ENCODE measurements around the gene TICAM2. TPM values are rescaled to one million over a fixed set of nuclear protein-coding genes. Genes with fewer than 3 reads are reported as not detected.
A peak's percentile ranks its signal among the peaks of the same experiment; 100 is the strongest.
"Not testable (repeated sequence)": the region's sequence is repeated elsewhere in the genome, so short reads cannot be mapped to it uniquely, and the experiment has no call there.

The TICAM2 gene, protein sequence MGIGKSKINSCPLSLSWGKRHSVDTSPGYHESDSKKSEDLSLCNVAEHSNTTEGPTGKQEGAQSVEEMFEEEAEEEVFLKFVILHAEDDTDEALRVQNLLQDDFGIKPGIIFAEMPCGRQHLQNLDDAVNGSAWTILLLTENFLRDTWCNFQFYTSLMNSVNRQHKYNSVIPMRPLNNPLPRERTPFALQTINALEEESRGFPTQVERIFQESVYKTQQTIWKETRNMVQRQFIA
- 0.86 and 1.0 TPM in 2 replicates for total RNA-seq

DNA sequence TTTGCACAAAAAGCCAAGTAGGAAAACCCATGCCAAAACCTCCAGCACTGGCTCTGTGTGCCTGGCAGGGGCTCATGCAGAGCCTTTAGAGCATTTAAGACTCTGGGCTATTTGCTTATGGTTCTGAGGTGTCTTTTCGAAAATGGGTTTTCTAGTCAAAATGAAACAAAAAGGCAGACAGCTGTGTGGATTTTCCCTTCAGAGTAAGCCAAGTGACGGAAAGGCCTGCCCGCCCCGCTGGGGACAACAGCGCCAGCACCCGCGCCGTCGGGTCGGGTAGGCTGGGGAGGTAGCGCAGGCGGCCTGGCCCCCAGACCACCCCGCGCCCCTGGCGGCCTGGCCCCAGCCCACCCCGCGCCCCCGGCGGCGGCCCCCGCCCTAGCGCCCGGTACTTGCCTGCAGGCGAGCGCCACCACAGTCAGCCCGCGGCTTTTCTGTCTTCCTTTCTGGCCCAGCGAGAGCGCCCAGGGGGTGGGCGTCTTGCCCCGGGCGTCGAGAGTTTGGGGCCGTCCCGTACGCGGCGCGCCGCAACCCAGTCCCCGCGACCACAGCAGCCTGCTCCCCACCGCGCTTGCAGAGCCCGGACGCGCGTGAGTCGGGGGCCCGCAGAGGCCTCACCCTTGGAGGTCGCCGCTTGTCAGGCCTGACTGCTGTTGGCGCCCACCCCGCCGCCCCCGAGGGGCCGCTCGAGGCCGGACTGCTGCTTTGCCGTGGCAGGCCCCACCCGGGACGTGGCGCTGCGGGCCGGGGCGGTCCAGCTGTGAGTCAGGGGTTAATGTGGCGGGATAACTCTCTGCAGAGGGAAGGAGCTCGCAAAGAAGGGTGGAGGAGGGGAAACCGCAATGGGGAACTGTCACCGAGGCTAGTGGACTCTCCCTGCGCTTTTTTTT is at the start of gene TICAM2:
TSS of gene TICAM2 (minus strand) at position 779 of the 890 bp plus-strand sequence. CDS start 21,223 bp downstream, outside the sequence.
- H3K4me3 Mint-ChIP-seq = peak within 1 kb of the TSS; percentile 47
- H3K36me3 Mint-ChIP-seq (ENCODE audit: low read depth) = peaks cover 20% of the 10 kb centered on the region
- intact Hi-C loops (cut with micrococcal nuclease) = loop anchor here (1.0 to 10.0 kb wide), 4 partner anchors 24 to 239 kb away; partner anchors contain the start of genes AP3S1, ATG12 and TMED7
- H3K27ac Mint-ChIP-seq = peak within 1 kb of the TSS; percentile 62
- H3K27me3 Mint-ChIP-seq = no peaks in the 10 kb centered on the region
- peaks cover 25% of the 10 kb centered on the region for H3K4me1 Mint-ChIP-seq
- no peaks in the 10 kb centered on the region for H3K9me3 Mint-ChIP-seq
- peak; percentile 90 for DNase-seq

DNA sequence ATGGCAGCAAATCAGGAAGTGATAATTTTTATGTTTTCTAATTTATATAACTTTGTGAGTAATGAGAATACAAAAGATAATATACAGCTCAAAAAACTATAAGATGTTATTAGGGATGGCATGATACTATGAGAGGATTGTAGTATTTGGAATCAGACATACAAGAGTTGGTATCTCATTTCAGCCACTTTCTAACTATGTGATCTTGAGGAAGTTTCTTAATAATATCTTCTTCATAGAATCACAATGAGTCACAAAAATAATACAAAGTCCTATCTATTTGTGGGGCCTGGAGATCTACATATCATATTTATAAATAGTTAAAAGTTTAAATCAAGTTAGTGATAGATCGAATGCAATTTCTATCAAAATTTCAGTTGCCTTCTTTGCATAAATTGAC is 47.3 kb upstream of the TICAM2 start:
- no peaks in the 10 kb centered on the region for H3K4me1 Mint-ChIP-seq
- intact Hi-C loops (cut with micrococcal nuclease) = no loop called here
- H3K36me3 Mint-ChIP-seq (ENCODE audit: low read depth) = no peaks in the 10 kb centered on the region
- H3K27ac Mint-ChIP-seq = no peak overlapping the region
- peaks cover 37% of the 10 kb centered on the region for H3K27me3 Mint-ChIP-seq
- no peak overlapping the region for H3K4me3 Mint-ChIP-seq
- DNase-seq = no peak
- no peaks in the 10 kb centered on the region for H3K9me3 Mint-ChIP-seq

DNA sequence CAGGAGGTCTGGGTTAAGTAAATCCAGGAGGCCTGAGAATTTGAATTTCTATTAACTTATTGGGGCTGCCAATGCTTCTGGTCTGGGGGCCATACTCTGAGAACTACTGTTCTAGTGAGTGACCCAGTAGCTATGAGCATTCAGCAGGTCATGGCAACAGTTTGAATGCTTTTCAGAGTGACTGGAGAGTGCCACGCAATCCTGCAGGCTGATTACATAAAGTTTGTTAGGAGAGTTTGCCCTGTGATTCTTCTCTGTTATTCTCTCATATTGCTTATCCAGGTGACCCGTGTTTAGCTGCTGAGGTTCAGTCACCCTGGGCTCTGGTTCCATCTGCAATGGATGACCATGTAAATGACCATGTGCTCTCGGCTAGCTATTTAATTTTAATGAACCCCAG is 45.8 kb upstream of the TICAM2 start:
- intact Hi-C loops (cut with micrococcal nuclease) = no loop called here
- DNase-seq = peak; percentile 20
- H3K4me1 Mint-ChIP-seq = no peaks in the 10 kb centered on the region
- H3K27me3 Mint-ChIP-seq = peaks cover 49% of the 10 kb centered on the region
- H3K4me3 Mint-ChIP-seq = no peak overlapping the region
- H3K9me3 Mint-ChIP-seq = no peaks in the 10 kb centered on the region
- H3K36me3 Mint-ChIP-seq (ENCODE audit: low read depth) = no peaks in the 10 kb centered on the region
- H3K27ac Mint-ChIP-seq = no peak overlapping the region

DNA sequence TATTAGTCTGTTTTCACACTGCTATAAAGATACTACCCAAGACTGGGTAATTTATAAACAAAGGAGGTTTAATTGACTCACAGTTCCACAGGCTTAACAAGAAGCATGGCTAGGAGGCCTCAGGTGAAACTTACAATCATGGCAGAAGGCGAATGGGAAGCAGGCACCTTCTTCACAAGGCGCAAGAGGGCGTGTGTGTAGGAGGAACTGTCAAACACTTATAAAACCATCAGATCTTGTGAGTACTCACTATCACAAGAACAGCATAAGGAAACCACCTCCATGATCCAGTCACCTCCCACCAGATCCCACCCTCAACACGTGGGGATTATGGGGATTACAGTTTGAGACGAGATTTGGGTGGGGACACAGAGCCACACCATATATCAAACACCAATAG is 43.1 kb upstream of the TICAM2 start:
- H3K27ac Mint-ChIP-seq; H3K9me3 Mint-ChIP-seq; intact Hi-C loops (cut with micrococcal nuclease); H3K4me3 Mint-ChIP-seq; H3K4me1 Mint-ChIP-seq; H3K36me3 Mint-ChIP-seq (ENCODE audit: low read depth): not testable (repeated sequence)
- peaks cover 64% of the 10 kb centered on the region for H3K27me3 Mint-ChIP-seq
- DNase-seq = peak; percentile 24

DNA sequence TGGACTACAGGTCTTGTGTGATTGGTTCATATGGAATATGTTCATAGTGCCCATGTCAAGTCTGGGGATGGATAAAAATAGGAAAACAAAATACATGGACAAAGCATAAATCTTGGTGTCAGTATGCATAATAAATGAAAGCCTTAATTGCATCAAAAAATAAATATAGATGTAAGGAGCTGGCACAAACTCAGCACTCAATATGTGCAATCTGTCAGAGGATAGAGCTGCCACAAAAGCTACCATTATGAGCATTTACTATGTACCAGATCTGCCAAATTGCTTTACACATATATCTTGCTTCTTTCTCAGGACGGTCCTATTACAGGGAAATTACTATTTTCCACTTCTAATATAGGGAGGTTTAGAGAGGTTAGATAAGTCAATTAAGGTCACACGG is 41.8 kb upstream of the TICAM2 start:
- Mint-ChIP-seq H3K27ac (no peak overlapping the region), H3K27me3 (peaks cover 71% of the 10 kb centered on the region), H3K4me1 (no peaks in the 10 kb centered on the region), H3K36me3 (ENCODE audit: low read depth) (no peaks in the 10 kb centered on the region), H3K9me3 (no peaks in the 10 kb centered on the region), H3K4me3 (no peak overlapping the region)
- intact Hi-C loops (cut with micrococcal nuclease) = no loop called here
- no peak for DNase-seq

DNA sequence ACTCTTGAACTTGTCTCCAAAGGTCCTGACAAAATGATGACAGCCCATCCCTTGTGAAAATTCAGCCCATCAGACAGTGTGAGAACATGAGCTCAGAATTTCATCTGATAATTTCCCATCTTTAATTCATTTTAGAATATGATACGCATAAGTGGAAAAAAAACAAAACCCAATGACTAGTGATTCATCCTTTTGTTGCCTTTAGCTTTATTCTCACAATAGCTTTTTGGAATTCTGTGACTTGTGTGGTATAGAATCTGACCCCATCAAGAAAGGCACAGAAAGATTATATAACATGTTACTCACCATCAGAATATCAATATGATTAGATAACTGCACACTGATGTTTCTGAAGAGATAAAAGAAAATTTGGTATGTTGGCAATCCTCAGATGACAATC is 39.7 kb upstream of the TICAM2 start:
- Mint-ChIP-seq H3K27me3 (peaks cover 76% of the 10 kb centered on the region), H3K4me1 (peaks cover 12% of the 10 kb centered on the region)

DNA sequence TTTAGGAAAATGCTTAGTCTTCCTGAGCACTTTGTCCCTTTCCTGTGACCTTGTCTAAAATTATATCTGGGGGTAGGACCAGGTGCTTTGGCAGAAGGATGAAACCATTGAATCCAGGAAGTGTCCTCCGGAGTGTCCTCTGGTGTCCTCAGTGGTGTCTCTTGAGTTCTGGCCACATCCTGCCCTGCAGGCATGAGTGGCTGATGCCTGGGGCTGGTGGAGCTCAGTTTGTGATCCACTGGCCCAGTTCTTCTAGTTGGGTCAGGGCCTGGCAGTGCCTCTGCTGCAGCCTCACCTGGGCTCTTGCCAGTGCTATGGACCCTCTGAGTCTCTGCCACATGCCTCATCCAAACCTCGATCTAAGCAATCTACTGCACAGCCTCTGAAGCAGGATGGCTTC is 38.0 kb upstream of the TICAM2 start:
- intact Hi-C loops (cut with micrococcal nuclease) = no loop called here
- no peak overlapping the region for H3K4me3 Mint-ChIP-seq
- no peaks in the 10 kb centered on the region for H3K9me3 Mint-ChIP-seq
- DNase-seq = no peak
- no peaks in the 10 kb centered on the region for H3K36me3 Mint-ChIP-seq (ENCODE audit: low read depth)
- peaks cover 21% of the 10 kb centered on the region for H3K4me1 Mint-ChIP-seq
- peaks cover 77% of the 10 kb centered on the region for H3K27me3 Mint-ChIP-seq
- no peak overlapping the region for H3K27ac Mint-ChIP-seq

More for the DNA sequence above, 39.7 kb upstream of the TICAM2 start:
- Mint-ChIP-seq H3K36me3 (ENCODE audit: low read depth) (no peaks in the 10 kb centered on the region), H3K27ac (no peak overlapping the region), H3K9me3 (no peaks in the 10 kb centered on the region), H3K4me3 (no peak overlapping the region)
- no peak for DNase-seq
- intact Hi-C loops (cut with micrococcal nuclease) = no loop called here

DNA sequence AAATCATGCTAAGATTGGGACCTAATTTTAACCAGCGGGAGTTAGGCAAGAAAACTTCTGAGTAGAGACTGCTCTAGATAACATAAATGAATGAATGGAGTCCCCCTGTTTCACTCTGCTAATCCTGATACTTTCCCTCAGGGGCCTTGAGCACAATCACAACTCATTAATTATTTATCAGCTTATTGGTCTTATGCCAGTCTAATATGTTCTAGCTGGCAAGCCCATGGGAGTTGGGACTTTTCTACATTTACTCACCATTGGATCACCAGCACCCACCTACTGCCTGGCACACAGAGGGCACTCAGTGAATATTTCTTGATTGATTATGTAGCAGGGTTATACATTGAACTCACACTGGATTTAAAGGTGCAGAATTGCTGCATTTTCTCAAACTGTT is 37.1 kb upstream of the TICAM2 start:
- H3K36me3 Mint-ChIP-seq (ENCODE audit: low read depth) = no peaks in the 10 kb centered on the region
- H3K27me3 Mint-ChIP-seq = peaks cover 70% of the 10 kb centered on the region
- peaks cover 24% of the 10 kb centered on the region for H3K4me1 Mint-ChIP-seq
- no peaks in the 10 kb centered on the region for H3K9me3 Mint-ChIP-seq
- DNase-seq = no peak
- no peak overlapping the region for H3K4me3 Mint-ChIP-seq
- no peak overlapping the region for H3K27ac Mint-ChIP-seq
- intact Hi-C loops (cut with micrococcal nuclease) = no loop called here

DNA sequence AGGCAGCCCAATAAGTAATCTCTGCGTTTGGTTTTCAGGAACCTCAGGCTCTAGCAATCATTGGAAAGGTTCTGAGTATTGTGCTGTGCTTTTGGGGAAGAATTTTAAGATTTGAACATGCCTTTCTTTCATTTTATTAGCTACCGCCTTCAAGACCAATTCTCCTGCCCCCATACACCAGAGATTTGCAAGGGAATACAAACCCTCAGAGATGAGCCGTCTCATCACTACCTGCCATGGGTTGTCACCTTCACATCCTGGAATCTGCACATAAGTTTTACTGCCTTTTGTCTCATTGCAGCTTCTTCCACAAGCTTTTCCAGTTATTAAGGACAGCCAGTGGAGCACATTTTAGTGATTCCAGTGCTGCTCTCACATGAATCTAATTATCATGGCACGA is 35.2 kb upstream of the TICAM2 start:
- no peaks in the 10 kb centered on the region for H3K36me3 Mint-ChIP-seq (ENCODE audit: low read depth)
- no peak for DNase-seq
- H3K9me3 Mint-ChIP-seq = no peaks in the 10 kb centered on the region
- intact Hi-C loops (cut with micrococcal nuclease) = no loop called here
- peaks cover 67% of the 10 kb centered on the region for H3K27me3 Mint-ChIP-seq
- no peak overlapping the region for H3K4me3 Mint-ChIP-seq
- H3K4me1 Mint-ChIP-seq = peaks cover 29% of the 10 kb centered on the region
- H3K27ac Mint-ChIP-seq = no peak overlapping the region

DNA sequence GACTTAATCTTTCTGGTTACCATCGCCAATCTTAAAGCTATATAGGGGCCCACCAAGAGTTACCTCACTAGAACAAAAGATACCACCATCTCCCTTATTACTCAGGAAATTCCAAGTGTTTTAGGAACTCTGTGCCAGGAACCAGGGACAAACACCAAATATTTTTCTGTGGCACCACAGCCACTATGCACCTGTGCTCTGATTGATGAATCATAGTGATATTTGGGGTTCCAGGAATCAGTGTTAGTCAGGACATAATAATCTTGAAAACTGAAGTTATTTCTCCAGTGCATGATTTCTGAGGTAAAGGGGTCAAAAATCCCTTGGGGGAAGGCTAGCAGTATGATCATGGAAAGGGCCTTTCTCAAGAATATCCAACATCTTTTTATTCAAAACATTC is 33.7 kb upstream of the TICAM2 start:
- peaks cover 29% of the 10 kb centered on the region for H3K4me1 Mint-ChIP-seq
- H3K27ac Mint-ChIP-seq = no peak overlapping the region
- H3K9me3 Mint-ChIP-seq = no peaks in the 10 kb centered on the region
- no peak for DNase-seq
- H3K36me3 Mint-ChIP-seq (ENCODE audit: low read depth) = no peaks in the 10 kb centered on the region
- peaks cover 71% of the 10 kb centered on the region for H3K27me3 Mint-ChIP-seq
- no peak overlapping the region for H3K4me3 Mint-ChIP-seq
- intact Hi-C loops (cut with micrococcal nuclease) = no loop called here

DNA sequence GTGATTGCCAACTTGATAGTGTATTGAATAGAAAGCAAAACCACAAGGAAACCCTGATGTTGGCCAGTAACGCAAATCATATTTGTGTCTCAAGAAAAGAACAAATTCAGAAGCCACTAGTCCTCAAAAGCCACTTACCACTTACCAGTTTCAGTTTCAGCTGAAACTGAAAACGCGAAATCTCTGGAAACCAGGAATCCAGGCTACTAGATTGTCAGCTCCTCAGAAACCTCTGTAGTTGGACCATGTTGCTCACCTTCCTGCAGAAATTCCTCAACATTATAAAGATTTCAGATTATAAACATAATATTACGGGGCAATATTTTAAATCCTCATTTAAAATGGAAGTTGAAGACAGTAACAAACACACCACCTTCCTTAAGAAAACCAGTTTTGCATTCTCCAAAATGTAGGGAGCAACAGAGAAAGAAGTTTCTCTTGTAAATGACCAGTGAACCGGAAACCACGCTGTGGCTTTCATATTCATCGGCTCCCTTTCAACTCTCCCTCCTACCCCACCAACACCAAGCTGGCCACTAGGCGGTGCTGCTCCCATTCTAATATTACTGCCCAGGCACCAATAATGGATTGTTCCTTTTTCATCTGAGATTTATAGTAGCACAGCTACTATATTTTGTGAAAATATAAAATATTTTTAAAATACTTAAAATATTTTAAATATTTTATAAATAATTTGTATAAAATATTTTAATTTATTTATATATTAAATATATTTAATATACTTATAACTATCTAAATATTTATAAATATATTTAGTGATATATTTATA is 32.3 kb upstream of the TICAM2 start:
- intact Hi-C loops (cut with micrococcal nuclease) = loop anchor here (1.0 to 5.0 kb wide), 5 partner anchors 8 to 1313 kb away; partner anchors contain the start of gene TMED7
- Mint-ChIP-seq H3K27ac (no peak overlapping the region), H3K36me3 (ENCODE audit: low read depth) (no peaks in the 10 kb centered on the region), H3K27me3 (peaks cover 64% of the 10 kb centered on the region), H3K4me3 (peak overlapping the region; percentile 52), H3K9me3 (no peaks in the 10 kb centered on the region), H3K4me1 (peaks cover 29% of the 10 kb centered on the region)
- DNase-seq = peak; percentile 94

DNA sequence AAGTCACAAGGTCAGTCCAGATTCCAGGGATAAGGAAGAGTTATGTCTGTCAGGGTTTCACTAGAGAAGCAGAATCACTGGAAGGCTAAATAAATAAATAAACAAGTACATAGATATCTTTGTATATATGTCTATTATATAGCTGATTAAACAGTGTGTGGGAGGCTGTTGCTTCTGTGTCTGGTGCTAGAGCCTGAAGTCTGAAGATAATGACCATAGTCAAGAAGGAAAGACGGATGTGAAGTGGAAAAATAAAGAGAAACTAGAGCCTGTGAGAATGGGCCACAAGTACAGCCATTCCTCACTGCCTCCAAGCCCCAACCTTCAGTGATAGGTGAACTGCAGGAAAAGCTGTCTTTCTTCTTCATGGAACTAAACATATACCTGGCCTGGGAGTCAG is 27.6 kb upstream of the TICAM2 start:
- Mint-ChIP-seq H3K27me3 (peaks cover 32% of the 10 kb centered on the region), H3K4me3 (no peak overlapping the region), H3K27ac (no peak overlapping the region), H3K4me1 (peaks cover 11% of the 10 kb centered on the region), H3K9me3 (no peaks in the 10 kb centered on the region), H3K36me3 (ENCODE audit: low read depth) (peaks cover 1% of the 10 kb centered on the region)
- DNase-seq = no peak
- intact Hi-C loops (cut with micrococcal nuclease) = loop anchor here (5.0 kb wide), 2 partner anchors 423 to 1317 kb away; no protein-coding TSS in a partner anchor

DNA sequence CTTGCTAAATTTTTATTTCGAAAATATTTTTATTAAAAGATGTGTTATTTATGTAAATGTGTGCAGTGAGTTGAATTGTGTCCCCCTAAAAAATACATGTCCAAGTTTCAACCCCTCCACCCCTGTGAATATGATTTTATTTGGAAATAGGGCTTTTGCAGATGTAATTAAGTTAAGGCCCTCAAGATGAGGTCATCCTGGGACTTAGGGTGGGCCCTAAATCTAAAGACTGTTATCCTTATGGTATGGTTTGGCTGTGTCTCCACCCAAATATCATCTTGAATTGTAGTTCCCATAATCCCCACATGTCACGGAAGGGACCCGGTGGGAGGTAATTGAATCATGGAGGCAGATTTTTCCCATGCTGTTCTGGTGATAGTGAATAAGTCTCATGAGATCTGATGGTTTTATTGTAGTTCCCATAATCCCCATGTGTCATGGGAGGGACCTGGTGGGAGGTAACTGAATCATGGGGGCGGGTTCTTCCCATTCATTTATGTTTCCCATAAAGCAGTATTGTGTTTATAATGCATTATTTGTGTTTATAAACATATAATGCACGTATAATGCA is 25.1 kb upstream of the TICAM2 start:
- peaks cover 11% of the 10 kb centered on the region for H3K4me1 Mint-ChIP-seq
- peaks cover 1% of the 10 kb centered on the region for H3K36me3 Mint-ChIP-seq (ENCODE audit: low read depth)
- DNase-seq = no peak
- H3K4me3 Mint-ChIP-seq = no peak overlapping the region
- H3K27ac Mint-ChIP-seq = no peak overlapping the region
- no peaks in the 10 kb centered on the region for H3K9me3 Mint-ChIP-seq
- intact Hi-C loops (cut with micrococcal nuclease) = no loop called here
- peaks cover 20% of the 10 kb centered on the region for H3K27me3 Mint-ChIP-seq
